ENCODE results near the gene FZD2. TPM values are rescaled to one million over a fixed set of nuclear protein-coding genes. Genes with fewer than 3 reads are reported as not detected.
A peak's percentile ranks its signal among the peaks of the same experiment; 100 is the strongest.

Gene FZD2
- total and polyA plus RNA-seq, 2 of the 13 experiments (the other 11 are each of a cell fraction or from before 2014, with no cell fraction given): 0.07 to 0.13 TPM

- no peak for TF ChIP-seq TRAFD1 (CRISPR knock-in tag; IDR thresholded peaks at IDR 0.05; ENCODE audit: borderline replicate concordance)
- TF ChIP-seq ZNF678 (CRISPR knock-in tag; IDR thresholded peaks at IDR 0.05): no peak
- TF ChIP-seq ZNF619 (CRISPR knock-in tag; IDR thresholded peaks at IDR 0.05): peak; percentile 78; the same call in 1 of the 2 replicates
- peak; percentile 80 for TF ChIP-seq SPEN (CRISPR knock-in tag; IDR thresholded peaks at IDR 0.05; ENCODE audit: low read depth)
- no peak for TF ChIP-seq DMTF1 (CRISPR knock-in tag; IDR thresholded peaks at IDR 0.05)
- no peak for TF ChIP-seq ZNF790 (CRISPR knock-in tag; IDR thresholded peaks at IDR 0.05; ENCODE audit: borderline replicate concordance)
- peak; percentile 36; the same call in 1 of the 2 replicates for TF ChIP-seq MIER3 (CRISPR knock-in tag; IDR thresholded peaks at IDR 0.05; ENCODE audit: borderline replicate concordance)
- TF ChIP-seq THAP9 (CRISPR knock-in tag; IDR thresholded peaks at IDR 0.05; ENCODE audit: borderline replicate concordance): 0 out of 2 replicates have a peak, but pooled peaks have one; percentile 31
- TF ChIP-seq ATF7 (IDR thresholded peaks at IDR 0.05): no peak
- TF ChIP-seq ATF7 (CRISPR knock-in tag; IDR thresholded peaks at IDR 0.05): peak; percentile 61; the same call in 1 of the 2 replicates
- TF ChIP-seq HNRNPUL1 (IDR thresholded peaks at IDR 0.05; ENCODE audit: low read depth, low read length): no peak
- no peak for TF ChIP-seq KDM6A (CRISPR knock-in tag; IDR thresholded peaks at IDR 0.05; ENCODE audit: low read depth)
- TF ChIP-seq ZSCAN29 (CRISPR knock-in tag; conservative IDR thresholded peaks at IDR 0.05): no peak
- TF ChIP-seq CEBPZ (IDR thresholded peaks at IDR 0.05; ENCODE audit: low read length): no peak
- TF ChIP-seq LCORL (IDR thresholded peaks at IDR 0.05): no peak
- 0 out of 2 replicates have a peak, but pooled peaks have one; percentile 51 for TF ChIP-seq LCORL (CRISPR knock-in tag; IDR thresholded peaks at IDR 0.05)
Observed at GRCh38 chr17:44533533-44534246, 23.6 kb upstream of the FZD2 start (continued).
